Liver (tissue), 9 donors: Measurements from ENCODE around the gene GSTP1. TPM values are rescaled to one million over a fixed set of nuclear protein-coding genes. Genes with fewer than 3 reads are reported as not detected.
"Not testable (repeated sequence)": the region's sequence is repeated elsewhere in the genome, so short reads cannot be mapped to it uniquely, and the experiment has no call there.

Source experiments
- DNase-seq: peaks from one replicate; pipeline ENCODE4 v3.0.0-alpha.2; 2017; ENCODE audit warnings: low spot score
- H3K27ac ChIP-seq, 2 donors: one replicate each; pipeline ENCODE4 v1.7.0; 2013; ENCODE audit warnings: inconsistent platforms in 2 of 2, low read length in 2 of 2, control low read depth in 1 of 2, low read depth in 1 of 2, mild to moderate bottlenecking in 1 of 2
- H3K27me3 ChIP-seq, 4 donors: one replicate each; pipeline versions ENCODE4 v1.6.1 to v1.7.0; 2013; ENCODE audit warnings: low read length in 3 of 4, inconsistent platforms in 1 of 4, mild to moderate bottlenecking in 1 of 4, moderate library complexity in 1 of 4; ENCODE audit not compliant: control insufficient read depth in 4 of 4, insufficient read depth in 4 of 4
- H3K36me3 ChIP-seq, 4 donors: one replicate each; pipeline versions ENCODE4 v1.6.1 to v1.7.0; 2013; ENCODE audit warnings: low read length in 3 of 4, mild to moderate bottlenecking in 3 of 4, low read depth in 1 of 4, moderate library complexity in 1 of 4; ENCODE audit not compliant: control insufficient read depth in 4 of 4, insufficient read depth in 3 of 4
- H3K4me1 ChIP-seq, 4 donors: one replicate each; pipeline versions ENCODE4 v1.6.1 to v1.7.0; 2013; ENCODE audit warnings: low read length in 3 of 4, mild to moderate bottlenecking in 3 of 4, moderate library complexity in 1 of 4; ENCODE audit not compliant: control insufficient read depth in 4 of 4, insufficient read depth in 4 of 4
- H3K4me3 ChIP-seq, 3 donors: one replicate each; pipeline versions ENCODE4 v1.6.1 to v1.7.0; 2013; ENCODE audit warnings: low read length in 3 of 3, control low read depth in 1 of 3, low read depth in 1 of 3, mild to moderate bottlenecking in 1 of 3
- H3K9ac ChIP-seq, 2 donors: one replicate each; pipeline ENCODE4 v1.7.0; 2013; ENCODE audit warnings: low read length in 2 of 2, mild to moderate bottlenecking in 2 of 2, moderate library complexity in 2 of 2, control low read depth in 1 of 2, low read depth in 1 of 2
- H3K9me3 ChIP-seq, 4 donors: one replicate each; pipeline versions ENCODE4 v1.6.1 to v1.7.0; 2013; ENCODE audit warnings: low read length in 3 of 4; ENCODE audit not compliant: control insufficient read depth in 4 of 4
- HNF4A ChIP-seq, 2 donors: conservative IDR thresholded peaks; 2 replicates each; pipeline ENCODE4 v1.6.1; 2016; ENCODE audit warnings: antibody characterized with exemption in 2 of 2, mild to moderate bottlenecking in 2 of 2
- WGBS: extraction: QIAGEN DNeasy Blood & Tissue Kit; methylation state at CpG from one replicate; pipeline ENCODE4 v1.1.7; 2013; 5-methylcytosine and 5-hydroxymethylcytosine counted together
- polyA plus RNA-seq, 2 donors: library from polyadenylated mRNA; stranded (reverse) in 1 of 2; unstranded in 1 of 2; fragments of 200-250 nt in 1 of 2; fragments of >200 nt in 1 of 2; fragmentation: Nextera tagmentation in 1 of 2; extraction: Ambion mirVana in 1 of 2; gene quantifications; one replicate each; pipeline versions ENCODE4 v1.2.1 to v1.2.3, GENCODE V29; 2013 to 2015
- total RNA-seq, 2 donors: library from RNA; depleted of rRNA; stranded (reverse); fragments of >200 nt; gene quantifications; one replicate each; pipeline ENCODE4 v1.2.3, GENCODE V29; 2014
- TF ChIP-seq, protein P1 (sequence below): IDR thresholded peaks from 2 replicates; pipeline ENCODE4 v1.6.1; 2016; ENCODE audit warnings: antibody characterized with exemption
- donor health status: healthy.
- donor health status: healthy.
- donor health status: healthy.
- donor health status: healthy.
- donor health status: healthy.

Gene GSTP1
- total and polyA plus RNA-seq, 4 donors: 25.6 to 228 (median 44.8) TPM

GRCh38 chr11:67617243-67617953 lies 33.8 kb downstream of the GSTP1 start:
- TF ChIP-seq, protein P1, sequence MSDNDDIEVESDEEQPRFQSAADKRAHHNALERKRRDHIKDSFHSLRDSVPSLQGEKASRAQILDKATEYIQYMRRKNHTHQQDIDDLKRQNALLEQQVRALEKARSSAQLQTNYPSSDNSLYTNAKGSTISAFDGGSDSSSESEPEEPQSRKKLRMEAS: no peak
- TF ChIP-seq HNF4A (conservative IDR thresholded peaks at IDR 0.05): peak in 1 of 2 donors; percentile 15
- no peak overlapping the region for H3K4me3 ChIP-seq
- peaks cover 0 to 3% (median 2%) of the 10 kb centered on the region in 4 donors for H3K36me3 ChIP-seq
- no peak overlapping the region for H3K27ac ChIP-seq
- H3K9ac ChIP-seq: no peak overlapping the region
- WGBS: 87% methylated on average over 7 of the region's 7 CpGs
- DNase-seq: no peak
- H3K4me1 ChIP-seq: peaks cover 3 to 25% (median 14%) of the 10 kb centered on the region in 4 donors
- H3K9me3 ChIP-seq: no peaks in the 10 kb centered on the region
- no peaks in the 10 kb centered on the region for H3K27me3 ChIP-seq

DNA sequence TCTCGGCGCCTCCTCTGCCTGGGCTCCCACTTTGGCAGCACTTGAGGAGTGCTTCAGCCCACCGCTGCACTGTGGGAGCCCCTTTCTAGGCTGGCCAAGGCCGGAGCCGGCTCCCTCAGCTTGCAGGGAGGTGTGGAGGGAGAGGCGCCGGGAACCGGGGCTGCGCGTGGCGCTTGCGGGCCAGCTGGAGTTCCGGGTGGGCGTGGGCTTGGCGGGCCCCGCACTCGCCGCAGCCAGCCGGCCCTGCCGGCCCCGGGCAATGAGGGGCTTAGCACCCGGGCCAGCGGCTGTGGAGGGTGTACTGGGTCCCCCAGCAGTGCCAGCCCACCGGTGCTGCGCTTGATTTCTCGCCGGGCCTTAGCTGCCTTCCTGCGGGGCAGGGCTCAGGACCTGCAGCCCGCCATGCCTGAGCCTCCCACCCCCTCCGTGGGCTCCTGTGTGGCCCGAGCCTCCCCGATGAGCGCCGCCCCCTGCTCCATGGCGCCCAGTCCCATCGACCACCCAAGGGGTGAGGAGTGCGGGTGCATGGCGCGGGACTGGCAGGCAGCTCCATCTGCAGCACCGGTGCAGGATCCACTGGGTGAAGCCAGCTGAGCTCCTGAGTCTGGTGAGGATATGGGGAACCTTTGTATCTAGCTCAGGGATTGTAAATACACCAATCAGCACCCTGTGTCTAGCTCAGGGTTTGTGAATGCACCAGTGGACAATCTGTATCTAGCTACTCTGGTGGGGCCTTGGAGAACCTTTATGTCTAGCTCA lies 35.5 kb downstream of the GSTP1 start:
- not testable (repeated sequence) for H3K36me3 ChIP-seq, H3K27ac ChIP-seq, DNase-seq, H3K4me3 ChIP-seq, H3K9ac ChIP-seq, H3K9me3 ChIP-seq, H3K27me3 ChIP-seq
- H3K4me1 ChIP-seq: peaks cover 3 to 22% (median 13%) of the 10 kb centered on the region in 4 donors
- 96% methylated on average over 40 of the region's 40 CpGs for WGBS

GRCh38 chr11:67619683-67620618 lies 36.3 kb downstream of the GSTP1 start:
- 93% methylated on average over 33 of the region's 33 CpGs for WGBS
- not testable (repeated sequence) for H3K9me3 ChIP-seq, H3K9ac ChIP-seq, H3K4me3 ChIP-seq, H3K27ac ChIP-seq, DNase-seq, H3K36me3 ChIP-seq, H3K27me3 ChIP-seq
- peaks cover 3 to 18% (median 12%) of the 10 kb centered on the region in 4 donors for H3K4me1 ChIP-seq

- 95% methylated on average over 13 of the region's 13 CpGs for WGBS
- H3K9ac ChIP-seq, H3K27ac ChIP-seq, H3K9me3 ChIP-seq, DNase-seq, H3K36me3 ChIP-seq, H3K4me3 ChIP-seq, H3K27me3 ChIP-seq: not testable (repeated sequence)
- H3K4me1 ChIP-seq: peaks cover 3 to 18% (median 11%) of the 10 kb centered on the region in 4 donors
Measured at GRCh38 chr11:67620621-67621020, 37.0 kb downstream of the GSTP1 start.

GRCh38 chr11:67621928-67622327 lies 38.3 kb downstream of the GSTP1 start:
- WGBS: 69% methylated on average over 3 of the region's 3 CpGs
- H3K4me1 ChIP-seq, H3K27ac ChIP-seq, DNase-seq, H3K9me3 ChIP-seq, H3K4me3 ChIP-seq, H3K27me3 ChIP-seq, H3K36me3 ChIP-seq, H3K9ac ChIP-seq: not testable (repeated sequence)
